Measurements from ENCODE around the gene NUAK2.
A peak's percentile ranks its signal among the peaks of the same experiment; 100 is the strongest.

DNA sequence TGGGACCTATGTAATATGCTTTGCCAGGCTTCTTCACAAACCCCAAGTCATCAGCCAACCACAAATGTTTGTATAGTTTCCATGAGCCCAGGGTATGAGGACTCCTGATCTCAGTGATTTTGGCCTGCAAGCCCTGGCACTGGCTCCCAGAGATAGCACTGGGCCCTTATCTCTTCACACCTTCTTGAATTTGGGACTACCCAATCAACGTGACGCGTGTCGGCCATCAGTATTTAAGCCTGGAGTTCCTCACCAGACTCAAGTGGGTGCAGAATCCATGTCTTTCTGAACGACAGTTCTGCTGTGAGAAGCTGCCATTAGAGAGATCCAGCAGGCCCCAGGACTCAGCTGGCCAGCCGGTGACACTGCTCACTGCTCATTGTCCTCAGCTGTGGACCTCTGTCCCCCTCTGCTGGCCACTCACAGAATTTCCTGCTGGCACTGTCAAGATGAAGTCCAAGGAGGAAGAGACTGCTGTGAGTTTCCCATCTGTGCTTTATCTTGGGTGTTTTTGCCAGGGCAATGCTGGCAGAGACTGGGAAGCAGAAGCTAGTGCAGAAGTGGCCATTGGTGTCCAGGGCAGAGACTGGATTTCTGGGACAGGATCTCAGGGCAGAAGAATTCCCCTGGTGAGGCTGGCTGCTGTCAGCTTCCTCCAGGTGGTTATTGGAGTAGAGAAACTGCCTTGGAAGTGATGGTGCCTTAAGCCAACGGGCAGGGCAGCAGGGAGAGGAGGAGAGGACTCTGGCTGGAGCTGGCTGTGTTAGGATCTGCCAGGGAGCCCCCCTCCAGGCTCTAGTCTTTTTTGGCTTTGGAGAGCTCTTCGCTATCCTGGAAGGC lies 65.4 kb downstream of the NUAK2 start:
- TF ChIP-seq, protein P1, sequence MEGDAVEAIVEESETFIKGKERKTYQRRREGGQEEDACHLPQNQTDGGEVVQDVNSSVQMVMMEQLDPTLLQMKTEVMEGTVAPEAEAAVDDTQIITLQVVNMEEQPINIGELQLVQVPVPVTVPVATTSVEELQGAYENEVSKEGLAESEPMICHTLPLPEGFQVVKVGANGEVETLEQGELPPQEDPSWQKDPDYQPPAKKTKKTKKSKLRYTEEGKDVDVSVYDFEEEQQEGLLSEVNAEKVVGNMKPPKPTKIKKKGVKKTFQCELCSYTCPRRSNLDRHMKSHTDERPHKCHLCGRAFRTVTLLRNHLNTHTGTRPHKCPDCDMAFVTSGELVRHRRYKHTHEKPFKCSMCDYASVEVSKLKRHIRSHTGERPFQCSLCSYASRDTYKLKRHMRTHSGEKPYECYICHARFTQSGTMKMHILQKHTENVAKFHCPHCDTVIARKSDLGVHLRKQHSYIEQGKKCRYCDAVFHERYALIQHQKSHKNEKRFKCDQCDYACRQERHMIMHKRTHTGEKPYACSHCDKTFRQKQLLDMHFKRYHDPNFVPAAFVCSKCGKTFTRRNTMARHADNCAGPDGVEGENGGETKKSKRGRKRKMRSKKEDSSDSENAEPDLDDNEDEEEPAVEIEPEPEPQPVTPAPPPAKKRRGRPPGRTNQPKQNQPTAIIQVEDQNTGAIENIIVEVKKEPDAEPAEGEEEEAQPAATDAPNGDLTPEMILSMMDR (IDR thresholded peaks at IDR 0.05; ENCODE audit: extremely low read depth in 1 of 2, insufficient read depth in 1 of 2, low read depth in 1 of 2, low read length in 2 of 2) = peak; percentile 79 to 92
- TF ChIP-seq POLR2A (IDR thresholded peaks at IDR 0.05; ENCODE audit: low read depth, low read length) = no peak
- TF ChIP-seq EZH2 (IDR thresholded peaks at IDR 0.05; ENCODE audit: borderline replicate concordance, low read depth, low read length, severe bottlenecking) = no peak
- no peak for TF ChIP-seq POLR2AphosphoS5 (IDR thresholded peaks at IDR 0.05; ENCODE audit: insufficient read depth, low read depth, low read length)
- TF ChIP-seq, protein P2, sequence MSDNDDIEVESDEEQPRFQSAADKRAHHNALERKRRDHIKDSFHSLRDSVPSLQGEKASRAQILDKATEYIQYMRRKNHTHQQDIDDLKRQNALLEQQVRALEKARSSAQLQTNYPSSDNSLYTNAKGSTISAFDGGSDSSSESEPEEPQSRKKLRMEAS (IDR thresholded peaks at IDR 0.05; ENCODE audit: insufficient read depth, insufficient read length) = no peak
- no peak for TF ChIP-seq FOS (IDR thresholded peaks at IDR 0.05; ENCODE audit: borderline replicate concordance, insufficient read depth, low read length)
- no peak for TF ChIP-seq JUN (IDR thresholded peaks at IDR 0.05; ENCODE audit: borderline replicate concordance, insufficient read depth, insufficient read length, low read depth)
- no peak for TF ChIP-seq GATA2 (IDR thresholded peaks at IDR 0.05; ENCODE audit: insufficient read depth, insufficient read length, low read depth, low read length)
